IPS-11a (cell line): ENCODE data around the gene NFATC2.

Source experiments
- H3K4me3 ChIP-seq: one replicate; pipeline ENCODE4 v1.5.1; 2013; ENCODE audit warnings: low read depth, low read length, control low read depth

NFATC2 gene

GRCh38 chr20:51516855-51517254 is 25.7 kb downstream of the NFATC2 start:
- no peak overlapping the region for H3K4me3 ChIP-seq

- H3K4me3 ChIP-seq = no peak overlapping the region
These were observed 27.7 kb downstream of the NFATC2 start for GRCh38 chr20:51514836-51515235.

- no peak overlapping the region for H3K4me3 ChIP-seq
These were observed 28.3 kb downstream of the NFATC2 start for GRCh38 chr20:51514249-51514648.

- H3K4me3 ChIP-seq = no peak overlapping the region
These were observed 29.0 kb downstream of the NFATC2 start for GRCh38 chr20:51513545-51513944.

- H3K4me3 ChIP-seq = no peak overlapping the region
These were observed 29.9 kb downstream of the NFATC2 start for GRCh38 chr20:51512645-51513044.

- H3K4me3 ChIP-seq = no peak overlapping the region
These were observed 30.5 kb downstream of the NFATC2 start for GRCh38 chr20:51511861-51512619.

- H3K4me3 ChIP-seq = no peak overlapping the region
These were observed 31.4 kb downstream of the NFATC2 start for GRCh38 chr20:51510936-51511605.

GRCh38 chr20:51510169-51510568 is 32.4 kb downstream of the NFATC2 start:
- no peak overlapping the region for H3K4me3 ChIP-seq

- H3K4me3 ChIP-seq = no peak overlapping the region
These were observed 33.3 kb downstream of the NFATC2 start for GRCh38 chr20:51509208-51509607.

- no peak overlapping the region for H3K4me3 ChIP-seq
These were observed 33.7 kb downstream of the NFATC2 start for GRCh38 chr20:51508780-51509179.

- no peak overlapping the region for H3K4me3 ChIP-seq
These were observed 34.4 kb downstream of the NFATC2 start for GRCh38 chr20:51508158-51508557.

GRCh38 chr20:51507216-51508036 is 35.1 kb downstream of the NFATC2 start:
- H3K4me3 ChIP-seq = no peak overlapping the region

- H3K4me3 ChIP-seq = no peak overlapping the region
These were observed 35.8 kb downstream of the NFATC2 start for GRCh38 chr20:51506527-51507215.

GRCh38 chr20:51505566-51505965 is 37.0 kb downstream of the NFATC2 start:
- H3K4me3 ChIP-seq = no peak overlapping the region

GRCh38 chr20:51503376-51503775 is 39.1 kb downstream of the NFATC2 start:
- no peak overlapping the region for H3K4me3 ChIP-seq

- H3K4me3 ChIP-seq = no peak overlapping the region
These were observed 41.6 kb downstream of the NFATC2 start for GRCh38 chr20:51500936-51501335.

GRCh38 chr20:51500311-51500710 is 42.2 kb downstream of the NFATC2 start:
- no peak overlapping the region for H3K4me3 ChIP-seq

- H3K4me3 ChIP-seq = no peak overlapping the region
These were observed 43.6 kb downstream of the NFATC2 start for GRCh38 chr20:51498765-51499540.

- H3K4me3 ChIP-seq = no peak overlapping the region
These were observed 44.7 kb downstream of the NFATC2 start for GRCh38 chr20:51497542-51498467.
